22Rv1 (cell line): Measurements from ENCODE around the gene OCA2.

Experiments
- ZFX ChIP-seq: fragments of 450-650 bp; IDR thresholded peaks from 2 replicates; pipeline ENCODE4 v1.6.1; 2017; ENCODE audit warnings: antibody characterized with exemption, borderline replicate concordance
- TF ChIP-seq, protein P1 (sequence below): fragments of 450-650 bp; IDR thresholded peaks from 2 replicates; pipeline ENCODE4 v1.5.1; 2017; ENCODE audit warnings: mild to moderate bottlenecking

DNA sequence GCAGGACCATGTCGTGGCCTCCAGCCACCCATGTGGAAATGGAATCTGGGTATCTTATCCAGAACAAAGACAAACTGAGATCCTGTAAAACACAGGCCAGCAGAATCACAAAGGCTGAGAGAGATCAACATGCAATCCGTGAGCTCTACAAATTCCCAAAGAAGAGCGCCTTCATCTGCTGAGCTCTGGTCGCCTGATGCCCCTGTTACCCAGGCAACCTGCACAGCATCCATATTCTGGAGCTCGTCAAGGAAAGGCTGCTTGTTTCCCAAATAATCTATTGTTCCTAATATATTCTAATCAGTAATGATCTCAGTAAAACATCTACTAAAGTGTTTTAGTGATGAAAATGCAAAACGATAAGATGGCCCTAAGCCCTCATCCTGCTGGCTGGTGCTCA lies 133.6 kb downstream of the OCA2 start:
- TF ChIP-seq, protein P1, sequence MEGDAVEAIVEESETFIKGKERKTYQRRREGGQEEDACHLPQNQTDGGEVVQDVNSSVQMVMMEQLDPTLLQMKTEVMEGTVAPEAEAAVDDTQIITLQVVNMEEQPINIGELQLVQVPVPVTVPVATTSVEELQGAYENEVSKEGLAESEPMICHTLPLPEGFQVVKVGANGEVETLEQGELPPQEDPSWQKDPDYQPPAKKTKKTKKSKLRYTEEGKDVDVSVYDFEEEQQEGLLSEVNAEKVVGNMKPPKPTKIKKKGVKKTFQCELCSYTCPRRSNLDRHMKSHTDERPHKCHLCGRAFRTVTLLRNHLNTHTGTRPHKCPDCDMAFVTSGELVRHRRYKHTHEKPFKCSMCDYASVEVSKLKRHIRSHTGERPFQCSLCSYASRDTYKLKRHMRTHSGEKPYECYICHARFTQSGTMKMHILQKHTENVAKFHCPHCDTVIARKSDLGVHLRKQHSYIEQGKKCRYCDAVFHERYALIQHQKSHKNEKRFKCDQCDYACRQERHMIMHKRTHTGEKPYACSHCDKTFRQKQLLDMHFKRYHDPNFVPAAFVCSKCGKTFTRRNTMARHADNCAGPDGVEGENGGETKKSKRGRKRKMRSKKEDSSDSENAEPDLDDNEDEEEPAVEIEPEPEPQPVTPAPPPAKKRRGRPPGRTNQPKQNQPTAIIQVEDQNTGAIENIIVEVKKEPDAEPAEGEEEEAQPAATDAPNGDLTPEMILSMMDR = no peak
- TF ChIP-seq ZFX = no peak
